ENCODE measurements around the gene ROR1.
A peak's percentile ranks its signal among the peaks of the same experiment; 100 is the strongest.

ROR1 gene

GRCh38 chr1:63792152-63792551 is 18.3 kb downstream of the ROR1 start:
- no peak for TF ChIP-seq CTCF (conservative IDR thresholded peaks at IDR 0.05; ENCODE audit: low read depth, low read length)
- no peak overlapping the region for H3K4me3 ChIP-seq (ENCODE audit: low read depth, low read length)
- DNase-seq (ENCODE audit: low read depth), result no peak

GRCh38 chr1:63793741-63794240 is 20.0 kb downstream of the ROR1 start:
- TF ChIP-seq CTCF (conservative IDR thresholded peaks at IDR 0.05; ENCODE audit: low read depth, low read length), result no peak
- no peak overlapping the region for H3K4me3 ChIP-seq (ENCODE audit: low read depth, low read length)
- DNase-seq (ENCODE audit: low read depth), result no peak

GRCh38 chr1:63794354-63794753 is 20.5 kb downstream of the ROR1 start:
- TF ChIP-seq CTCF (conservative IDR thresholded peaks at IDR 0.05; ENCODE audit: low read depth, low read length), result no peak
- H3K4me3 ChIP-seq (ENCODE audit: low read depth, low read length), result no peak overlapping the region
- DNase-seq (ENCODE audit: low read depth), result no peak

GRCh38 chr1:63794939-63795378 is 21.1 kb downstream of the ROR1 start:
- peak; percentile 85 for DNase-seq (ENCODE audit: low read depth)
- no peak overlapping the region for H3K4me3 ChIP-seq (ENCODE audit: low read depth, low read length)
- no peak for TF ChIP-seq CTCF (conservative IDR thresholded peaks at IDR 0.05; ENCODE audit: low read depth, low read length)

GRCh38 chr1:63795455-63795854 is 21.6 kb downstream of the ROR1 start:
- no peak for TF ChIP-seq CTCF (conservative IDR thresholded peaks at IDR 0.05; ENCODE audit: low read depth, low read length)
- peak; percentile 30 for DNase-seq (ENCODE audit: low read depth)
- no peak overlapping the region for H3K4me3 ChIP-seq (ENCODE audit: low read depth, low read length)

- no peak overlapping the region for H3K4me3 ChIP-seq (ENCODE audit: low read depth, low read length)
- no peak for TF ChIP-seq CTCF (conservative IDR thresholded peaks at IDR 0.05; ENCODE audit: low read depth, low read length)
- DNase-seq (ENCODE audit: low read depth), result no peak
Observed at GRCh38 chr1:63797056-63797726, 23.4 kb downstream of the ROR1 start.

GRCh38 chr1:63798284-63798683 is 24.5 kb downstream of the ROR1 start:
- TF ChIP-seq CTCF (conservative IDR thresholded peaks at IDR 0.05; ENCODE audit: low read depth, low read length), result no peak
- H3K4me3 ChIP-seq (ENCODE audit: low read depth, low read length), result no peak overlapping the region
- no peak for DNase-seq (ENCODE audit: low read depth)

Data from choroid plexus epithelial cell (primary cell).